Transverse colon (tissue), 4 donors: ENCODE results near the gene ZFAND3. TPM values are rescaled to one million over a fixed set of nuclear protein-coding genes. Genes with fewer than 3 reads are reported as not detected.
A peak's percentile ranks its signal among the peaks of the same experiment; 100 is the strongest.

ENCODE experiments used
- DNase-seq: peaks from one replicate; pipeline ENCODE4 v3.0.0-alpha.2; 2019
- H3K27ac ChIP-seq, 4 donors: fragments of 200-600 bp; sonication (generic); 2 replicates each; pipeline ENCODE4 v1.5.1; 2016 to 2018; ENCODE audit warnings: inconsistent platforms in 4 of 4
- H3K27me3 ChIP-seq: fragments of 200-600 bp; sonication (generic); 2 replicates; pipeline ENCODE4 v1.5.1; 2017; ENCODE audit warnings: inconsistent platforms
- H3K36me3 ChIP-seq, 4 donors: fragments of 200-600 bp; sonication (generic); 2 replicates each; pipeline ENCODE4 v1.5.1; 2017 to 2019; ENCODE audit warnings: inconsistent platforms in 4 of 4
- H3K4me1 ChIP-seq, 4 donors: fragments of 200-600 bp; sonication (generic); 2 replicates each; pipeline ENCODE4 v1.5.1; 2017 to 2020; ENCODE audit warnings: inconsistent platforms in 4 of 4
- H3K4me3 ChIP-seq, 4 donors: fragments of 200-600 bp; sonication (generic); 1 replicate in 1 of 4; 2 replicates in 3 of 4; pipeline versions ENCODE4 v1.5.1 to v1.6.1; 2017 to 2019; ENCODE audit warnings: inconsistent platforms in 4 of 4
- H3K9me3 ChIP-seq, 2 donors: fragments of 200-600 bp; sonication (generic); 2 replicates each; pipeline ENCODE4 v1.5.1; 2017 to 2019; ENCODE audit warnings: inconsistent platforms in 2 of 2
- CTCF ChIP-seq, 5 experiments: fragments of 200-600 bp in 3 of 5; fragments of 450-650 bp in 2 of 5; sonication (generic) in 3 of 5; IDR thresholded peaks; 1 replicate in 2 of 5; 2 replicates in 3 of 5; pipeline ENCODE4 v1.5.1; 2016 to 2017; ENCODE audit warnings: antibody characterized with exemption in 5 of 5, inconsistent platforms in 3 of 5, mild to moderate bottlenecking in 2 of 5, moderate library complexity in 1 of 5
- EP300 ChIP-seq: sonication (generic); formaldehyde crosslinking; IDR thresholded peaks from one replicate; pipeline ENCODE4 v1.6.1; 2017; ENCODE audit warnings: antibody characterized with exemption, low read depth
- POLR2A ChIP-seq: fragments of 450-650 bp; IDR thresholded peaks from one replicate; pipeline ENCODE4 v1.6.1; 2016; ENCODE audit warnings: antibody characterized with exemption, mild to moderate bottlenecking, moderate library complexity
- POLR2AphosphoS5 ChIP-seq, 3 donors: sonication (generic); formaldehyde crosslinking; IDR thresholded peaks; one replicate each; pipeline ENCODE4 v1.6.1; 2016; ENCODE audit warnings: antibody characterized with exemption in 3 of 3
- WGBS, 2 donors: methylation state at CpG; one replicate each; pipeline ENCODE4 v1.1.5; 2018; ENCODE audit warnings: low coverage in 1 of 2; 5-methylcytosine and 5-hydroxymethylcytosine counted together
- in situ Hi-C, 4 donors: fragments of 200-750 bp; cut with MboI; loops; one replicate each; pipeline versions ENCODE4 v1.15.0 to v1.15.1; 2017; ENCODE audit warnings: low sequenced_read_pairs in 3 of 4, low pct_ligation_motif_present in 1 of 4, low pct_unique_long_range_greater_than_20kb in 1 of 4
- intact Hi-C: fragments of 100-400 bp; cut with DNase I; formaldehyde crosslinking; loops from one replicate; pipeline ENCODE4 v1.15.1; 2023; ENCODE audit warnings: low total_unique reads
- total RNA-seq, 4 donors: library from RNA; depleted of rRNA; stranded (reverse); fragments of >200 nt; gene quantifications; one replicate each; pipeline ENCODE4 v1.1.0, GENCODE V29; 2016

Gene ZFAND3
- total RNA-seq, 4 donors from 2014 or later = 20.5 to 83.4 (median 36.5) TPM

- H3K27ac ChIP-seq = peak overlapping the region in 3 of 4 donors; percentile 28 to 59 (median 44)
- intact Hi-C loops = no loop called here
- WGBS, 2 donors = 48 to 53% methylated on average over 2 of the region's 2 CpGs
Observed at GRCh38 chr6:38080889-38081288, 261.4 kb downstream of the ZFAND3 start.

GRCh38 chr6:38085031-38085430 is 265.5 kb downstream of the ZFAND3 start:
- peaks cover 0 to 13% (median 6%) of the 10 kb centered on the region in 4 donors for H3K4me1 ChIP-seq
- intact Hi-C loops = no loop called here

More at GRCh38 chr6:38080889-38081288, 261.4 kb downstream of the ZFAND3 start:
- DNase-seq = no peak
- Histone ChIP-seq H3K27me3 (no peaks in the 10 kb centered on the region), H3K36me3 (peaks cover 0 to 5% (median 0%) of the 10 kb centered on the region in 4 donors), H3K4me3 (no peak overlapping the region), H3K9me3 (no peaks in the 10 kb centered on the region), H3K4me1 (peaks cover 0 to 32% (median 17%) of the 10 kb centered on the region in 4 donors)
- TF ChIP-seq POLR2AphosphoS5 (IDR thresholded peaks at IDR 0.05) (no peak), CTCF (IDR thresholded peaks at IDR 0.05) (no peak), POLR2A (no peak), EP300 (no peak)
- in situ Hi-C loops = no loop called here

GRCh38 chr6:38086346-38086745 is 266.8 kb downstream of the ZFAND3 start:
- Histone ChIP-seq H3K4me3 (no peak overlapping the region), H3K9me3 (no peaks in the 10 kb centered on the region), H3K4me1 (peaks cover 0 to 4% (median 0%) of the 10 kb centered on the region in 4 donors), H3K36me3 (peaks cover 0 to 5% (median 0%) of the 10 kb centered on the region in 4 donors), H3K27me3 (no peaks in the 10 kb centered on the region), H3K27ac (no peak overlapping the region)
- WGBS, 2 donors = 65 to 87% methylated on average over 2 of the region's 2 CpGs
- intact Hi-C loops (no loop called here), in situ Hi-C loops (no loop called here)
- TF ChIP-seq CTCF (IDR thresholded peaks at IDR 0.05) = no peak
- TF ChIP-seq POLR2AphosphoS5 (IDR thresholded peaks at IDR 0.05) = no peak
- TF ChIP-seq EP300 = no peak
- no peak for TF ChIP-seq POLR2A
- no peak for DNase-seq

More at GRCh38 chr6:38085031-38085430, 265.5 kb downstream of the ZFAND3 start:
- TF ChIP-seq EP300 (no peak), CTCF (IDR thresholded peaks at IDR 0.05) (no peak), POLR2A (no peak), POLR2AphosphoS5 (IDR thresholded peaks at IDR 0.05) (no peak)
- H3K27me3 ChIP-seq = no peaks in the 10 kb centered on the region
- in situ Hi-C loops = no loop called here
- no peak overlapping the region for H3K4me3 ChIP-seq
- peaks cover 0 to 5% (median 0%) of the 10 kb centered on the region in 4 donors for H3K36me3 ChIP-seq
- no peaks in the 10 kb centered on the region for H3K9me3 ChIP-seq
- H3K27ac ChIP-seq = no peak overlapping the region
- no peak for DNase-seq

- no peak overlapping the region for H3K4me3 ChIP-seq
- intact Hi-C loops (no loop called here), in situ Hi-C loops (no loop called here)
- DNase-seq = no peak
- H3K36me3 ChIP-seq = peaks cover 0 to 5% (median 0%) of the 10 kb centered on the region in 4 donors
- no peak overlapping the region for H3K27ac ChIP-seq
- no peaks in the 10 kb centered on the region for H3K27me3 ChIP-seq
- peaks cover 0 to 4% (median 0%) of the 10 kb centered on the region in 4 donors for H3K4me1 ChIP-seq
- TF ChIP-seq EP300 = no peak
- TF ChIP-seq CTCF (IDR thresholded peaks at IDR 0.05) = no peak
- TF ChIP-seq POLR2A = no peak
- no peak for TF ChIP-seq POLR2AphosphoS5 (IDR thresholded peaks at IDR 0.05)
- 50 to 69% methylated on average over 2 of the region's 2 CpGs for WGBS, 2 donors
- H3K9me3 ChIP-seq = no peaks in the 10 kb centered on the region
Observed at GRCh38 chr6:38088010-38088409, 268.5 kb downstream of the ZFAND3 start.
